Activated CD4-positive, alpha-beta T cell treated with anti-CD3 and anti-CD28 coated beads for 1 hour (primary cell): Measurements from ENCODE around the gene THRB.

Experiments used
- DNase-seq: peaks from one replicate; pipeline ENCODE4 v3.0.0-alpha.2; 2020

Gene THRB

DNA sequence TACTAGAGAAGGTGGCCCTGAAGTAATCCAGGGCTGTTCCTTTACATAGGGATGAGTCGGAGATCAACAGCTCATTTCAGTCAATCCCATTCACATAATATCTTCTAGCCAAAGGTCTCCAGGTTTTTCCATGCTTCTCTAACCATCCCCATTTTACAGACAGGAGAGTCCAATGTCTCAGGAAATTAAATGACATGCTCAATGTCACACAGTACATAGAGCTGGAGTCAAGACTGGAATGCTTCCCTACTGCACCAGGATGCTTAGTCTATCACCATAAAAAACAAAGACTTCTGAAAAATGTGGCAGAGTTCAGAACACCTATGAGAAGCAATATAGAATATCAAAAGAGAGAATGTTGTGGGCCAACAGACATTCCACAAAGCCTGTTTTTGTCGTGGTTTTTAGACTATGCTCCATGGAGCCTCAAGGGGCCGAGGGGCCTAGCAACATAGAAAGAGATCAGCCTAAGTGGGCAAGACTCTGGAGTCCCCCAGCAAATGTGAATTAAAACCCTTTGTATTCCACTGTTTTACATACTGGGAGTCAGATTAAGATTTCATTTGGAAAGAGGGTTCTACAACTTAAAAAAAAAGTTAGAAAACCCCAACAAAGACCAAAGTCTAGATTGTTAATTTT, 122.0 kb downstream of the THRB start:
- no peak for DNase-seq

DNA sequence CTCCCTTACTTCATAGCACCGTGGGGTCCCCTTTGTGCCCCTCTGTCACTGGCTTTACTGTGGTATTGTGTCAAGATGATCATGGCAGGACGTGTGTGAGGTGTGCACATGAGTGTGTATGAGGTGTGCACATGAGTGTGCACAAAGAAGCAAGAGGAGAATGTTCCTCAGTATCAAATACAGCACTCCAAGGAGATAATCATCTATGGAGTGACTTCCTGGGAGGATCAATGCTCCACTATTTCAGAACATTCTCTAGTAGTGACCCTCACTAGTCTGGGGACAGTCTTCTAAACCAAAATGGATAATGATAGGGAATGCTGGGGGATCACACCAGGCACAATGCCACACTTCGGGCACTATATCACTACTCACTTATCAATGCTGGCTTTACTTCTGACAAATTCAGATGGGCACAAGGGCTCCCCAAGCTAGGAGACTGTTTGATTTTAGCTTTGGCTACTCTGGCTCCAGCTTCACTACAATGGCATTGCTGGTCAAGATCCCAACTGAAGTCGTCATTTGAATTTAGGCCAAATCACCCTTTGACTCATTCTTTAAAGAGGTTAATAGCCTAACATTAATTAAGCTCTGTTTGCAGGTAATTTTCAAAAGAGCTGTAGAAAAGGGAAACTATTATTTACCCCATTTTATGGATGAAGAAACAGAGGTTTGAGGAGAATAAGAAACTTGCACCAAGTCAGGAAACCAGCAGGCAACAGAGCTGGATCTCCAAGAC, 124.1 kb downstream of the THRB start:
- DNase-seq: no peak

- no peak for DNase-seq
Observed at GRCh38 chr3:24368605-24369004, 126.0 kb downstream of the THRB start.

GRCh38 chr3:24367664-24368264, 126.9 kb downstream of the THRB start:
- no peak for DNase-seq

- DNase-seq: no peak
Observed at GRCh38 chr3:24367216-24367615, 127.4 kb downstream of the THRB start.

GRCh38 chr3:24365168-24365567, 129.5 kb downstream of the THRB start:
- no peak for DNase-seq

DNA sequence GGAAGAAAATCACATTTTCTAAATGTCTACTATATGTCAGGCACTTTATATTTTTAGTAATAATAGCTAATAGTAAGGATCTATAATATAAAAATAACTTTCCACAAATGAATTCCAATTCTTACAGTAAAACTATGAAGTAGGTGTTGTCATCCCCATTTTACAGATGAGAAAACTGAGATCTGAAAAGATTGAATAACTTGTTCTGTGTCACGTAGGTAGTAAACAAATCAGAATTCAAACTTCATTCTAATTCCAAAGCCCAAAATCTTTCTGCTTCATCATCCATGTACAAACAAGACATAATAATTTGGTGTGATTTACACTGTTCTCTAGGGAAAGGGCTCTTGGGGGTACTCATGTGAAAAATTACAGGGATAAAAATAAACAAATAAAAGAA, 130.3 kb downstream of the THRB start:
- no peak for DNase-seq

- no peak for DNase-seq
Observed at GRCh38 chr3:24363242-24363641, 131.4 kb downstream of the THRB start.

DNA sequence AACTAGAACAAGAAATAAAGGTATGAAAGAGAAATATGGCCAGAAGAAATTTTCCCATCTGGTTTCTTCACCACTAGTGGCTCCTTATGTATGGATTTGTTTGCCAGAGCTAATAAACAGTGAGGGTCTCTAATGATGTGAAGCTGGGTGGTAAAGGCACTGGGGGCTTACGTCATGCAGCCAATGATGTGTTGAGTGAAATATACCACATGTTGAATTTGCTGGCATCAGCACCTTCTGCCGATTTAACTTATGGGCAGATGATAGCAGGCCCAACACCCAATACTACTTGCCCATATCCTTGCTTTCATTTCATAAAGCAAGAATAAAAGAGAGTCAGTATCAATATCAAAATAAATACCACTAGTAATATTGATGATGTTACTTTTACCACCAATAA, 133.0 kb downstream of the THRB start:
- no peak for DNase-seq

GRCh38 chr3:24360957-24361356, 133.7 kb downstream of the THRB start:
- no peak for DNase-seq

DNA sequence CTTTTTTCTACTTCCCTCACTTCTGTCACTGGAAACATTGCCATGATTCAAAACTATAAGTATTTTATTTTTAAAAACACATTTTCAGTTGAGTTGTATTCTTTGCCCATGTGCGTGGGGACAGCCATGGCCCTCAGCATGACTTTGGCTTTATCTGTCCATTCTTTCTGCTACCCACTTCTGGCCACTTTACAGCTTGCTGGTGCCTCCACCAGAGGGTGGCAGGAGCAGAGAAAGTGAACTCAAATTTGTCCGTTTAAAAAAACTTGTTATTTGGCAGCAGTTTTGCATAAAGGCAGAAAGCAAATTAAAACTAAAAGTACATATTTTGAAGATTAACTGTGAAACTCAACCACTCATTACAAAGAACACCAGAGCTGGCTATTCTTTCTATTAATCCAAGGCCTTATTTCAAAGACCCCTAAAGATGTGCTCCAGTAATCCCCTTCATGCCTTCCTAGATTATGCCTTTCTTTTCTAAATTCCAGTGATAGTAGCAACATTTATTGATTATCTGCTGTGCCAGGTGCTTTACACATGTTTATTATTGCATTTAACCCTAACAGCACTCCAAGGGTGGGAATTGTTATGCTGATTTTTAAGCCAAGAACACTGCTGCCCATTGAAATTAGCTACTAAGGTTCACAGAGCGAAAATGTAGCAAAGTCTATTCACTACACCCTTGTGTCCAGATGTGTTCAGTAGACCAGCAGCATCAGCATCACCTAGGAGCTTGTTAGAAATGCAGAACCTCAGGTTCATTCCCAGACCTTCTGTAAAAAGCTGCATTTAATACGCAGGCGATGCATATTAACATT, 134.8 kb downstream of the THRB start:
- no peak for DNase-seq

DNA sequence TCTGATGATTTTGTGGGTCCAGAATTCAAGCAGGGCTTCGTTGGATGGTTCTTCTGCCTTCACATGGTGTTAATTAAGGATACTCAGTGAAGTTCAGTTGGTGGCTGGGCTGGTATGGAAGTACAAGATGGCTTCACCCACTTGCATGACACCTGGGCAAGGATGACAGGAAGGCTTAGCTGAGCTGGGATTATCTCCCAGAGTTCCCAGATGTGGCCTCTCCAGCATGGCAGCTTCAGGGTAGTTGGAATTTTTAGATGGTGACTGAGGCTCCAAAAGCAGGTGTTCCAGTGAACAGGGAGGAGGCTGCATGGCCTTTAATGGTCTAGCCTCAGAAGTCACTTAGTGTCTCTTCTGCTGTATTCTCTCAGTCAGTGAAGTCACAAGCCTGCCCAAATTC, 135.5 kb downstream of the THRB start:
- no peak for DNase-seq

- DNase-seq: no peak
Observed at GRCh38 chr3:24357635-24358034, 137.0 kb downstream of the THRB start.

GRCh38 chr3:24355806-24356205, 138.8 kb downstream of the THRB start:
- no peak for DNase-seq

DNA sequence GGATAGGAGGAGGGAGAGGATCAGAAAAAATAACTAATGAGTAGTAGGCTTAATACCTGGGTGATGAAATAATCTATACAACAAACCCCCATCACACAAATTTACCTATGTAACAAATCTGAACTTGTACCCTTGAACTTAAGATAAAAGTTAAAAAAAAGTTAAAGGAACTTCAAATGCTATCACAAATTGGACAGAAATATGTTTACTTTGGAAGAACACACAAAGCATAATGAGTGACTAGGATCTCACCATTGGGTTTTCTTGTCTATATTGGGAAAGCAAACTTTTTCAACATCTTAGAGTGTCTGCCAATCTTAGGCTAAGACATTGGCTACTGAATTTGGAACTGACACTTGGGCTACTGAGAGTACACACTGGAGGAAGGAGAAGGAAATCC, 140.4 kb downstream of the THRB start:
- DNase-seq: no peak

GRCh38 chr3:24352893-24353553, 141.6 kb downstream of the THRB start:
- DNase-seq: no peak

- DNase-seq: no peak
Observed at GRCh38 chr3:24351779-24352469, 142.7 kb downstream of the THRB start.

- DNase-seq: no peak
Observed at GRCh38 chr3:24349367-24350019, 145.2 kb downstream of the THRB start.

DNA sequence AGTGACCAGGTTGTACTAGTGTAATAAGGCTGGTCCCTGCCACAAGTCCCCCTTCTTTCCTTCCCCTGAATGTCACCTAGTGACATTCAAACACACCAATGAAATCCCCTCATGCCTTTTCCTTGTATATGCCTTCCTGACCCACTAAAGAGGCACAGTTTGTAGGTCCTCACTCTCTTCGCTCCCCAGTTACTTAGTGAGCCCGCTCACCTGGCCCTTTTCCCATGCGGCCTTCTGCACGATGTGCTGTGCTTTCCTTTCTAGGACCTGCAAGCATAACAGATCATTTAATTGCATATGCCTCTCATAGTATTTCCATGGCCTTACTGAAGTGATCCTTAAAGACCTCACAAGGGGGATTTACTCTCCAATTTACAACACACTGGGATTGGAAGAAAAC, 146.3 kb downstream of the THRB start:
- DNase-seq: no peak

DNA sequence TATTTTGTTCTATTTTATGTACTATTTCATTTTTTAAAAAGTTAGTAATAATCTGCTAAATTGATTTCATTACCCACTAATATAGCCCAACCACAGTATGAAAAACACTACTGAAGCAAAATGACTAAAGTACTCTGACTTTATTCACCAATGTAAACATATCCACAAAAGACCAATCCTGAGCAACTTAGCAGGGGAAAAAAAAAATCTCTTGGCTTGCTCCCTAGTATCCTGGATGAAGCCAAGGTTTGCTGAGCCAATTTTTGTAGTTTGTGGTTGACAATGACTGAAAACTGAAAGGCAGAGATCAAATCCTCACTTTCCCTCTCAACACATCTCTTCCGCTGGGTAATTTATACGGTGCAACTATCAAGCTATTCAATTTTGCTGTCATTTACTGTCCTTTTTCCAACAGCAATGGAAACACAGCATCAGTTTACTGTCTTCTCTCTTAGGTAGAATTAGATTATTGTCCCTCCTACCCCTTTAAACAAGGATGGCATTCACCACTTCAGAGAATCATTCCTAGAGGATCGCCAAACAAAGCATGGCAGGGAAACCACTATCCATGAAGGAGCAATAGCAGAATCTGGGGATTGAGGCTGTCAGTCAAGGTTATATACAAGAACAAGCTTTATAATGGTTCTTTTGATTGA, 149.7 kb downstream of the THRB start:
- no peak for DNase-seq

- DNase-seq: no peak
Observed at GRCh38 chr3:24343084-24343783, 151.4 kb downstream of the THRB start.
